ENCODE data around the gene RELN.

Gene RELN

DNA sequence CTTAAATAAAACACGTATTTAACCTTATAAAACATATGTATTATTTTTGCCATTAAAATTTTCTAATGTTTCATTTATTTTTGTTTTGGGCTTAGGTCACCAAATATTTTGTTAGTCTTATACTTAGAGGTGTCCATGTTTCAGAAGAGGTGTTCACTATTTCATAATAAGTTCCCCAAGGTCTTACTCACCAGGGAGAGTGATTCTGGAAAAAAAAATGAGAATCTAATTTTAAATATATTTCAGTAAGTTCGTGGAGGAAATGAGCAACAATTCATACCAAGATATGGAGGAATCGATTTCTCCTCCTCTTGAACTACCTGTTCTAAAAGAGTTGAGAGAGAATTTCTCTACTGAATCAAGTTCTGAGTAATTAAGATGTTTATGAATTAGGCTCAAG, 271.9 kb downstream of the RELN start:
- DNase-seq (ENCODE audit: low spot score), result no peak

DNA sequence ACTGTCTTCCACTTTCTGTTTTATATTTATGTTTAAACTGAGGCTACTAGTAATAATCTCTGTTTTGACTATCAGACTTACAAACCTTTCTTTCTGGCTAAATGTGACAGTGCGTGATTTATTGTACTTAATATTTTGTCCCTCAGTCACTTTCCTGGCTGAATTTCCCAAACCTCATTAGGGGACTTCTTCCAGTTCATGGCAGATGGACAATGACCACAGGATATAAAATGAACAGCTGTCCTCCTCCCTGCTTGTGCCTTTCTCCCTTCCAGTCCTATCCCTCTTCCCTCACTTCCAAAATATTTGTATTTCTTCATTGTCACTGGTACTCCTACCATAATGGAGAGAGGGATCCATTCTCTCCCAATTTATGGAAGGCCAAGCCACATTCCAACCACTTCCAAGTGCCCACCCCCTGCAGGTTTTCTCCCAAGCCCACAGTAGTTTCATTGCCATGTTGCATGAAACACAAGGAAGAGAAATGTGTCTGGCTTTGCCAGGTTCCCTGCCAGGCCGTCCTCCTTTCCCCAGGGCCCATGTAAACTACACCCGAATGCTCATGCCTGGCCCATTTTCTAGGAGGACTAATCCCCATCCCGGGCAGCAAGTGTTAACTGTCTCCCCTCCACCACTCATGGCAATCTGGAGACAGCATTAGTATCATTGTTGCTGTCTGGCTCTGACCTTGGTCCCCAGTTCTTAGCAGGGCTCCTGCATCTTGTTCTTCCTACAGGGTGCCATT, 273.9 kb downstream of the RELN start:
- DNase-seq (ENCODE audit: low spot score), result no peak

DNA sequence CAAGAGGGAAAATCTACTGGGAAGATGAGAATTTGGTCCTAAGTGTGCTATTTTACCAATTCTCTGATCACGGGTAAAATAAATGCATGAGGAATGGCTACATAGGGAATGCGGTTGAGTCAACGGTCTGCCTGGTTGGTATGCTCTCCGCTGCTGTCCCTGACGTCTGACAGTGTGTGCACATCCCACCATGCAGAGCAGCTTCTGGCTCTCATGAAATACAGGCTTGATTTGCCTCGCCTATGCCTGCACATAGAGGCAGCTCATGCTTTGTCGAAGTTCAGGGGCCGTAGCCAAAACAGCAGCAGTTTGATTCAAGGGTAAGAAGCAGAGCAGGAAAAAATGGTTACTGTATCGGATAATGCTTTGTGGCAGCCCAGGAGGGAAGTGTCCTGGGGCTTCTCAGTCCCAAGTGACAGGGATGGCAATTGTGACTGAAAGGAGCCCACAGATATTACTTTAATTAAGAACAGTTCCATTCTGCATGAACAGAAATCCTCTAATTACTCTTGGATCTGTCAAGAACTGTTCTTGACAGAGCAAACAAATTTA, 275.0 kb downstream of the RELN start:
- DNase-seq (ENCODE audit: low spot score), result no peak

DNA sequence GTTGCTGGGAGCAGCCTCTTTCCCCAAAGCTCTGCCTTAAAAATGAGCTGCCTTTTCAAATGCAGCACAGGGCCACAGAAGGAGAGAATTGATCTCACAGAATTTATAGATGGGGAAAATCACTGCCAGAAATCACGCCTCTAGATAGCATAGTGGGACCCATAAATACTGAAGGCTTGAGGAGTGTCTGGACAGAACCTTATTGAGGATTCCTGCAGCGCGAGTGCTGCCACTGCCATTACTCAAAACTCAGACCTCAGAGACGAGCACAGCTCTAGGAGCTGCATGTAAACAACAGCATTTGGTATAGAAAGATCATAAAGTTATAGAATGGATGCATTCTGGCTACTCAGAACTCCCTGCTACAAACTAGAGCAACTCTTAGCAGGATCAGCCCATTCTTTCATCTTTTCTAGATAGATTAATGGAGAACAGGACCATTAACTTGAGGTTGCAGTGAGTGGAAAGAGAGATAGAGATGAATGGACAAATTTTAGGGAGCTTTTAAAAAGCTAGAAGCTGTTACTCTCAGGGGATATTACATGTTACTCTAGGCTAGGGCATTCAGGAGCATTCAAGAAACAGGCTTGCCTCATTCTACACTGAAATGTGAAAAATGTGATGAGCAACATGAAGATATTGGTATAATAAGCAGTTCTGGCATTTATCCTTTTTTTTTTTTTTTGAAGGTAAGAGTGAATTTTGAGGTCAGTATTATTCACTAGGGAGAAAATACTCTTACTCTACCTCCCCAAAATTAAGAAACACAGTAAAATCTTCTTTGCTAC, 276.3 kb downstream of the RELN start:
- no peak for DNase-seq (ENCODE audit: low spot score)

DNA sequence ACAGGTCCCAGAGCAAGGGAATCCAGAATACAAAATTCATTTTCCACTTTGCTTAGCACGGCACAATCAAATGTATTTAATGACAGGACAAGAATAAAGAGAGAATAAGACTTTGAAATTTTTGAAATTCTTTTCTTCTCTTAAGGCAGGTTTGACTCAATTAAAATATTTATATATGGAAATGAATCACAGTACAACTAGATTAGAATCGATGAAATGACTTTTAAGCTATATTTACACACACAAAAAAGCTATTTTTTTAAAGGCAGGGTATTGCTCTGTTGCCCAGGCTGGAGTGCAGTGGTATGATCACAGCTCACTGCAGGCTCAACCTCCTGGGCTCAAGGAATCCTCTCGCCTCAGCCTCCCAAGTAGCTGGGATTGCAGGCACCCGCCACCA, 278.0 kb downstream of the RELN start:
- DNase-seq (ENCODE audit: low spot score), result no peak

DNA sequence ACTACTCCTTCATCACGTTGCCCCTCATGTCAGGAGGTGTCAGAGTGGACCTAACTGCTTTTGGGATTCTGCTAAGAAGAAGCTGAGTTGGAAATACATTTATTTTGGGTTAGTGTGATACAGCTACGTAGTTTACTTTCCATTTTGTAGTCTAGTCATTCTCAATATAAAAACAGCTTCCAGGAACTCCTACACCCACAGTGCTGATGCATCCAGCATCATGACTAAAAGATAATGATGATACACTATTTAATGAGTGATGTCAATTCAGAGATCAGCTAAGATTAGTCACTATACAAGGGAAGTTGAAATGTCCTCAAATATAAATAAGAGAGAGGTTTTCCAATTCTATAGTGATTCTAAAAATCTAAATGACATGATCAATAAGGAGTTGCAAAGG, 279.2 kb downstream of the RELN start:
- DNase-seq (ENCODE audit: low spot score), result peak; percentile 33

DNA sequence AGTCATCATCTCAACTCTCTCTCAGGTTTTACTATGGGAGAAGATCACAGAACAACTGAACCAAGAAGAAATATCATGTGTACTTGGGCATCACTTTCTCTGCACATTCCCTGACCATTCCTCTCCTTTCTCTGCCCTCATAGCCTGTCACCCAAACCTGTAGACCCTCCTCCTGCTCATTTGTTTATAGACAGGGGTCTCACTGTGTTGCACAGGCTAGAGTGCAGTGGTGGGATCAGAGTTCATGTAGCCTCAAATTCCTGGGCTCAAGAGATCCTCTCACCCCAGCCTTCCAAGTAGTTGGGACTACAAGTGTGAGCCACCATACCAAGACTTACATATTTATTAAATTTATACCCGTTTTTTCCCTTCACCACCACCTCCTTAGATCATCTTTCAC, 282.7 kb downstream of the RELN start:
- no peak for DNase-seq (ENCODE audit: low spot score)

DNA sequence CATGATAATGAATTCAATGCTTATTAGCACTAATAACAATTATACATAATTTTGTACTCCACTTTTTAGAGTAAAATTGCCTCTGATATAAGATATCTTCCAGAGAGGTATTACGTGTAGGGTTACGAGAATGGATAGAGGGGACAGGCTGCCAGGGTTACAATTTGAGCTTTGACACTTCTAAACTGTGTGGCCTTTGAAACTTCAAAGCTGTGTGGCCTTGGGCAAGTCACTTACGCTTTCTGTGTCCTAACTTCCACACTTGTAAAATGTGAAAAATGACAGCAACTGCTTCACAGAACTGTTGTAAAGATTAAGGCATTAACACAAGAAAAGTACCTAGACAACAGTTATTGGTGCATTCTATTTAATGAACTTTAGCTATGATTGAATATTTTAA, 283.9 kb downstream of the RELN start:
- no peak for DNase-seq (ENCODE audit: low spot score)

DNA sequence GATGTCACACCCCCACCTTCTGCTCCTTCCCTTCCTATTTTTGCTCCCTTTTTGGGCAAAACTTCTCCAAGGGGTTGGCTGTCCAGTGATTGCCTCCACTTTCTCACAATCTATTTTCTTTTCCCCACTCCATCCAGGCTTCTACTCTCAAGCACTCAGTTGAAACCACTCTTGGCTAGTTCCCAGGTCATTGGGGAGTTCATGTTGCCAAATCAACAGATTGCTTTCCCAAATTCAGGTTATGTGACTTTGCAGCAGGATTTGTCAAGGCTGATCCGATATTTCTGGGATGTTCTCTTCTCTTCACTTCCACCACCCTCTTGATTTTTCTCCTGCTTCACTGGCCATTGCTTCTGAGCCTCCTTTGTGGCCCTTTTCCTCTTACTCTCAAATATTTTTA, 284.8 kb downstream of the RELN start:
- no peak for DNase-seq (ENCODE audit: low spot score)

DNA sequence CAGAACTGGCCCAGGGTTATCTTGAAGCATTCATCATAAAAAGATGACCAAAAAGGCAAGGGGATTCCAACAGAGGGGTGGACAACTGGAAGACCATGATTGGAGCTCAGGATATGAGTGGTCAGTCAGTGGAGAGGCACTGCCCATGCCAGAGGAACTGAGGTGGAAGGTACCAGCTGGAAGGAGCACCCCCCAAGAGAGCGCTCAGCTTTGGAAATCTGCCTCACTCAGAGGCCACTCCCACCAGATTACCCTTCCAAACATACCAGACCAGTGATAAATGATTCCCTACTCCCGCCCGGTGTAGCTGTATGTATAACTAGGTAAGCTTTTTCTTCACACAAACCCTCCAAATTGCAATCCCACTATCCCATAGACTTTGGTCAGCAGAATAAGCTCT, 286.5 kb downstream of the RELN start:
- no peak for DNase-seq (ENCODE audit: low spot score)

DNA sequence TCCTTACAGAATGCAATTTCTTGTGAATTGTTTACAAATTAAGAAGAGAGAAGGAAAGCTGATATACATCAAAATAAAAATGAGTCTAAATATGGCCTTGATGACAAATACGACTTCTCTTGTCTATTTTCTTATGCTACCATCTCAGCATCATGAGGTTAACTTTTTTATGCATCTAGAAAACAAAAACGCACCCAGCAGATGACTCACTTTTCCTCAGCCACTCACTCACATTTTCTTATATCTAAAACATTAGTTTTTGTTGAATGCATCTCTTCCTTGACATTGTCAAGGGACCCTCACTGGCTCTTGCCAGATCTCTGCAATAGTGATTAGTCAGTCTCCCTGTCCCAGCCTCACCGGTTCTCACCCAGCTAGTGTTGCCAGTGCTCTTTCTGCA, 287.0 kb downstream of the RELN start:
- DNase-seq (ENCODE audit: low spot score), result no peak

DNA sequence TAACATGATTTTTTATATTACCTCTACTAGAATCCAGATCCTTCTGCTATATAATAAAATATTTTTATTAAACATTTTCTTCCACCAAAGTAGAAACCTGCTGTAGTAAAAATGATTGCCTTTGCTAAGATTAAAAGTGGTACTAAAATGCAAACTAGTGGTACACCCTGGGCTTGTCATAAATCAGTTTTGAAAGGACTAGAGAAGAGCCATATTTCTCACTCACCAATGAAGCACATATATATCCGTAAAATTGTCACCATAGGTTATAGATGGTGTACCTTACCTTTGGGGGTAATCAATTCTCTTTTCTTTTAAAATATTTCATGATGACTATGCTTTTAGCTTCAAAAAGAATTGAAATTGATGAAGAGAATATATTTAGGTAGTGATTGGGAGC, 290.4 kb downstream of the RELN start:
- no peak for DNase-seq (ENCODE audit: low spot score)

DNA sequence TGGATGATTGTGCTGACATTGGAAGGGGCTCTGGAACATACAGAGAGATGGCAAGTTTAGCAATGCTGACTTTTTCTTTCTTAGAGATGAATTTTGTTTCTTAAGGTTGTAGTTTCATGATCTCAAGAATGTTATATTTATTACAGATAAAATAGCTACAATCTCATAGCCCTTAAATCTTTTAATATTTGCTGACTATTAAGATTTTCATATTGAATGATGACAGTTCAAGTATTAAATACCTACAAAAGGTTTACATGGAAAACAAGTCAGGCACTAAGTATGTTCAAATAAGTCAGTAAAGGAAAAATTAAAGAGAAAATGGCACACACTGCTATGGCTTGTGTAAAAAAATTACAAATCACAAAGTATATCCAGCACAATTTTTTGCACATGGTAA, 291.4 kb downstream of the RELN start:
- DNase-seq (ENCODE audit: low spot score), result no peak

DNA sequence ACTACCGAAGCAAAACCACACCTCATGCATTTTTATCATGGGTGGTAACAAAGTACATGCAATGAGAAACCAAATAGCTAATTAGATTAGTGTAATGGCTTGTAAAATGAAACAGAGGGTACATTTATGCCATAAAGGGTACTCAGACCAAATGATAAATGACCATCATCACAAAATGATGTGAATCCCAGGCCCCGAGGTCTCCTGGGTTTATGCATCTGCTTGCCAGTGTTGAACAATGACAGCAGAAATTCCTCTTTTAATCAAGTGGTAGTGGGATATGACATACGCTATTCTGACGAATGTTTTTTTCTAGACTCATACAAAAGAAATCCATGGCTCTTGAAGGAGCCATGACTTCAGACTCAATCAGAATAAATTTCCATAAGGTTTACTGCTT, 293.9 kb downstream of the RELN start:
- DNase-seq (ENCODE audit: low spot score), result no peak

DNA sequence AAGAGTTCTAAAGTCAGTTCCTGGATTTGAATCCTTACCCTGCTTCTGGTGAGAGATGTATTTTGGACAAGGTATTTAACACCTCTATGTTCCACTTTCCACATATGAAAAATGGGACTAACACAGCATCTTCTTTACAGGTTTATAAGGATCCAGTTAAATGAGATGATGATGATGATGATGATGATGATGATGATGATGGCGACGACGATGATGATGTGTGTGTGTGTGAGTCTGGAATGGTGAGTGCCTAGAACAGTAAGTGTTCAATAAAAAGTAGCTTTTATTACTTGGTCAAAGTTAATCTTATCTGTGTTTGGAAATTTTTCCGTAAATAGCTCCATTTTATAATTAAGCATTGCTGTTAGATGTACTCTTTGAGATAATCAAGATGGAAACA, 295.2 kb downstream of the RELN start:
- no peak for DNase-seq (ENCODE audit: low spot score)

DNA sequence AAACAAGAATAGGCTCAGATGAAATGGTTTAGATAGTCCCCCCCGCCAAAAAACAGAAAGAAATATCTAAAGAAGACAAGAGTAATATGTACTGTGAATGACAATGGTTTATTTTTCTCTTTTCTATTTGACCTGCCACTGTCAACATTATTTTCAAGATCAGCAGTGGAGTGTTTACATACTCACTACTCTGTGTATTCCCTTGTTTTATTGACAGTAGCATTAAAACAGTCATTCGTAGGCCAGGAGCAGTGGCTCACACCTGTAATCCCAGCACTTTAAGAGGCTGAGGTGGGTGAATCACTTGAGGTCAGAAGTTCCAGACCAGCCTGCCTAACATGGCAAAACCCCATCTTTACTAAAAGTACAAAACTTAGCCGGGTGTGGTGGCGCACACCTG, 298.2 kb downstream of the RELN start:
- no peak for DNase-seq (ENCODE audit: low spot score)

DNA sequence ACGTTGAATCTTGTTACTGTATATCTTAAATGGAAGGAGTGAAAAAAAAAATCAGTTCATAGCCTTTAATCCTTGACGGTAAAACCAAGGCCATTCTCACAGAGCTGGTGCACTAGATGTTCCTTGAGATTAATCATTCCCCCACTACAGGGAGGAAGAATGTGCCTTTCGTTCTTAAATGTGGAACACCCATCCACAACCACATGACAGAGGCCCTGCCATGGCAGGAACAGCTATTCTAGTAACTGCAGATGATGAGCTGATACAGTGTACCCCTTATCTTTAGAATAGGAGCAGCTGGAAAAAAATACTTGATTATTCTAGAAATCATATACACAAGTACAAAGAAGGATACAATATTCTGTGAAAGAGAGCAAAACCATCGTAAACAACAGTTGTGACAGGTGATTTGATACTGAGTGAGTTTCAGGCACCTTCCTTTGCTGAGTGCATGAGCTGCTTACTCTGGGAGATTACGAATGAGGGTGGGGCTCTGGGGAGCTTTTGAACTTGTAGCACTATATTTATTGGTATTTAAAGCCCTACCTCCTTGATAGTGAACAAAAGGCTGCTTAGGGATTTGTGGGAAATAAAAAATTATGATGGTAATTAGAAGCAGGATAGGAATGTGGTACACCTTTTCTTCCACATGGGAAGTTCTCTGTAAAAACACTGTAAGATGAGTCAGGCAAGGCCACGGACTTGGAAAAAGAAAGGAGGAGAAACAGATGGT, 299.1 kb downstream of the RELN start:
- DNase-seq (ENCODE audit: low spot score), result no peak

DNA sequence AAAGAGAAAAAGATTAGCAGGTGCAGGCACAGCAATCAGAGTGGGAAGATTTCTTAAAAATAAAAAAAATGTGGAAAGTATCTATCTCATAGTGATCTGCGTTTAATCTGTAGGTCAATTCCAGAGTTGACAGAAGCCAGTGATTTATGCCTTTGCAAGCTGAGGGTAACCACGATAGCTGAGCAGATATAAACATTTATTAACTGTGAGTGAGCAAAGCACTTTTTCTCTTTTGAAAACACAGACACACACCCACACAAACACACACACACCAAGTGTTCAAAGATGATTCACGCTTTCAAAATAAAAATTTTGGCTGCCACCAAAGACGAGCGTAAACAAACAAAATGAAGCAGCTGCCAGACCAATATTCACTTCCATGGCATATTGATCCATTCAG, 300.2 kb downstream of the RELN start:
- DNase-seq (ENCODE audit: low spot score), result no peak

DNA sequence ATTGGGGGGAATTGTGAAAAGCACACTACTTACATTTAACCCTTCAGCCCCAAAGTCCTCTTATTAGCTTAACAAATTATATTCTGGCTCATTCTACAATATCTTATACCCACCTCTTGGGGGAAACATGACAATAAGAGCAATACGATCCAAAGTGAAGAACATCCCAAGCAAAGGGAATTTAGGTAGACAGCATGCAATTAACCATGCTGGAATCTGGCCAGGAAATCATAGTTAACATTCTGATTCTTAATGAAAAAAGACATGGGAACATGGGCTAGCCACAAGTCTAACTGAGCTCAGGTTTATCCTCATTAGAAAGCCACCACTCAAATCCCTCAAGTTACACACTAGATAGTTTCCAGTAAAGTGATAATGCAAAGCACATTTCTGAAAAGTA, 301.5 kb downstream of the RELN start:
- no peak for DNase-seq (ENCODE audit: low spot score)

DNA sequence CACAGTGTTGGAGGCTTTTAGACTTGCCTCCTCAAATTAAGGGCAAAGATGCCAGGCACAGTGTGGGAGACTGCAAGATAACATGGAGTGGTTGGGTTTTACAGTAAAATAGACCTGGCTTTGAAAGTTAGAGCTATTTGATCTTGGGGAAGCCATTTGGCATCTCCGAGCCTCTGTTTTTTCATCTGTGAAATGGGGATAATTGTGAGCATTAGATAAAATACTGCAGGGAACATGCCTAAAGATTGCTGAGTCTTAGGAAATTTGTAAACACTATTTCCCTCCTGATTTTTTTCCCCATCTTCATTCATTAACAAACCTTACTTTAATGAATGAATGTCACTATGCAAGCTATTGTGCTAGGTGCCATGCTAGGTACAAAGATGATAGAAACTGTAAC, 302.2 kb downstream of the RELN start:
- no peak for DNase-seq (ENCODE audit: low spot score)

DNA sequence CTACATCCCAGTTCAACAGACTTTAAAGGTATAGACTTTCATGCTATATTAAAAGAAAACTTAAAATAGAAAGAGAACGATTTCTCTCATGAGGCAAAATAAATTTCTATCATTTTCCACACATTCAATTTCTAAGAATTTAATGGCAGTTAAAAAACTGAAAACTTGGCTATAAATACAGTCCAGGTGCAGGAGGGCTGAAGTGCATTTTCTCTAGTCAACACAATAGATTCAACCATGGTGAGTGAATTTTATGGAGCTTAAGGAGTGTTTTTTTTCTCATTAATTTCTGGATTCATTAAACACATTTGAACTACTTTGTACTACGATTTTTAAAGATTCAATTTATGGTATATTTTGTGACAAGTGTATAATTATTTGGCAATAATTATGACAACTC, 302.7 kb downstream of the RELN start:
- DNase-seq (ENCODE audit: low spot score), result no peak

DNA sequence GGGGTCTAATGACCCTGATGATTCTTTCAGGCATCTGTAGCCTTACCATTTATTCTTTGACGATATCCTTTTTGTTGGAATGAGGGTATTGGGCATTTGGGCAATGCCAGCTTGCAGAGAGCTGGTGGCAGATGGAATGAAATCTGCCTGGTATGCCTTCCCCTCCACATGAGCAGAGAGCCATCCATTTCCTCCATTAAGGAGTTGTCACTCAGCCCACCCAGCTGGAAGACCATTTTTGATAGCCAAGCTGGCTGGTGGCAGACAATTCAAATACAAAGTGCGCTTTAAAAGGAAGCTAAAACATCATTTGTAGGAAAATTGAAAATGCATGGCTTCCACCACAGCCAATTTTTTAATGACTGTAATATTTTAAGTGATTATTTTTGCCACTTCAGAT, 303.4 kb downstream of the RELN start:
- no peak for DNase-seq (ENCODE audit: low spot score)

DNA sequence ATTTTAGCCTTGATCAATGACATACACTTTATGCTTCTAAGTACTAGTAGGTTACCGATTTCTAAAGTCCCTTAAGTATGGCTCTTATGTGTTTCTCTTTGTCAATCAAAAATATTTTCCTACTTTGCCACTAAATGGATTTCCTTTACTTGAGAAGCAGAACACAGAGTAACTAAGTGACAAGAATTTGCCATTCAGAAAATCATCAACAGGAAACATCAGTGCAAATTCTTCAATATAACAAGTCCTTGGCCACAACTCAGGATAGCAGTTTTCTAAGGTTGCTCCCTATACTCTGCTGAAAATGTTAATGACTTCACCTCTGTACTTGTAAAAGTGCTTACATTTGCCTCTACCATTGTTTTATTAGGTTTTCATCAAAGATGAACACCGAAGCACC, 303.8 kb downstream of the RELN start:
- DNase-seq (ENCODE audit: low spot score), result no peak

Data from RKO (cell line).